Neural progenitor cell (in vitro differentiated cells): ENCODE data around the gene GPR137B.

Source experiments
- EZH2 ChIP-seq: fragments of 200-600 bp; sonication (generic); IDR thresholded peaks from 2 replicates; pipeline ENCODE4 v1.6.1; 2017; ENCODE audit warnings: antibody characterized with exemption, mild to moderate bottlenecking, moderate library complexity
- TF ChIP-seq, protein P1 (sequence below): fragments of 200-600 bp; sonication (generic); IDR thresholded peaks from 2 replicates; pipeline ENCODE4 v1.5.1; 2017; ENCODE audit warnings: antibody characterized with exemption, mild to moderate bottlenecking

DNA sequence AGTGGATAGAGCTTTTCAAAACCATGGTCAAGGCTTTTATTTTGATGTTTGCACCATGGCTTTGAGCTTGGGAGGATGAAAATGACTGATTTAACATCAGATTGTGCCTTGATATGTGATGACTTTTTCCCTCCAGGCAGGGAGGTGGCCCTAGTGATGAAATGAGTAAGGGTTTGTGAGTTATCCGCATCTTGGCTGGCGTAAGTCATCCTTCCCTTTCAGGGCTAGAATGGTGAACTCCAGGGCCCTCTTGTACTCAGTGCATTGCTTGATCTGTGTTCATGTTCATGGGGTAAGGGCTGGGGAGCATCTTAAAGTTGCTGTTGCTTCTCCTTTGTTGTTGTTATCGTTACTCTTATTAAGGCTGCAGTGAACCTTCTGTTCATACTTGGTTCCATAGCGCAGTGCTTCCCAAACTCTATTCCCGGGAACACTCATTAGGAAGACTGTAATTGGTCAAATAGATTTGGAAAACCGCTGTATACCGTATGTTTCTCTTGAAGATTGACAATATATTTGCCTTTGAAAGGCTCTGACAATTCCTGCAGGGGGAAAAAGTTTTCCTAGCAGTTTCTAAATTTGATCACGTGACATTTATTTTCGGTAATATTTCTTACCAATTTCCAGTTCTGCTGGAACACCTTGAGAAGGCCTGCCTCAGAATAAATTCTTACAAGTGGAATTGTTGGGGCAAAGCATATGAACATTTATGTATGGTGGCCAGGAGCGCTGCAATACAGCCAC is 23.1 kb downstream of the GPR137B start:
- TF ChIP-seq, protein P1, sequence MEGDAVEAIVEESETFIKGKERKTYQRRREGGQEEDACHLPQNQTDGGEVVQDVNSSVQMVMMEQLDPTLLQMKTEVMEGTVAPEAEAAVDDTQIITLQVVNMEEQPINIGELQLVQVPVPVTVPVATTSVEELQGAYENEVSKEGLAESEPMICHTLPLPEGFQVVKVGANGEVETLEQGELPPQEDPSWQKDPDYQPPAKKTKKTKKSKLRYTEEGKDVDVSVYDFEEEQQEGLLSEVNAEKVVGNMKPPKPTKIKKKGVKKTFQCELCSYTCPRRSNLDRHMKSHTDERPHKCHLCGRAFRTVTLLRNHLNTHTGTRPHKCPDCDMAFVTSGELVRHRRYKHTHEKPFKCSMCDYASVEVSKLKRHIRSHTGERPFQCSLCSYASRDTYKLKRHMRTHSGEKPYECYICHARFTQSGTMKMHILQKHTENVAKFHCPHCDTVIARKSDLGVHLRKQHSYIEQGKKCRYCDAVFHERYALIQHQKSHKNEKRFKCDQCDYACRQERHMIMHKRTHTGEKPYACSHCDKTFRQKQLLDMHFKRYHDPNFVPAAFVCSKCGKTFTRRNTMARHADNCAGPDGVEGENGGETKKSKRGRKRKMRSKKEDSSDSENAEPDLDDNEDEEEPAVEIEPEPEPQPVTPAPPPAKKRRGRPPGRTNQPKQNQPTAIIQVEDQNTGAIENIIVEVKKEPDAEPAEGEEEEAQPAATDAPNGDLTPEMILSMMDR: no peak
- TF ChIP-seq EZH2: no peak
